Measurements from ENCODE around the gene NT5DC2. TPM values are rescaled to one million over a fixed set of nuclear protein-coding genes. Genes with fewer than 3 reads are reported as not detected.

NT5DC2 gene
- total RNA-seq, 2 experiments from 2014 or later, result 118 to 144 TPM

Small RNA genes within 50 kb of the gene (small RNA-seq; reads per million reads assigned to genes)
- not detected for gene RNU6-856P
- not detected for gene RNU6ATAC16P

Other genes with a start within 250 kb of the NT5DC2 start
- gene GLYCTK, start 246.0 kb downstream of the NT5DC2 start, total RNA-seq (2014; rRNA removed; shearing (Covaris generic)), result 24.5 and 28.1 TPM in 2 replicates
- gene GLYCTK, start 246.0 kb downstream of the NT5DC2 start, total RNA-seq (2022), result 28.6 and 29.6 TPM in 2 replicates
- 14.2 and 18.3 TPM in 2 replicates for gene DNAH1, start 217.5 kb downstream of the NT5DC2 start, total RNA-seq (2014; rRNA removed; shearing (Covaris generic))
- gene DNAH1, start 217.5 kb downstream of the NT5DC2 start, total RNA-seq (2022), result 5.8 and 10.5 TPM in 2 replicates
- 88.3 and 102 TPM in 2 replicates for gene BAP1, start 123.8 kb downstream of the NT5DC2 start, total RNA-seq (2014; rRNA removed; shearing (Covaris generic))
- 102 and 105 TPM in 2 replicates for gene BAP1, start 123.8 kb downstream of the NT5DC2 start, total RNA-seq (2022)
- gene PHF7, start 123.2 kb downstream of the NT5DC2 start, total RNA-seq (2014; rRNA removed; shearing (Covaris generic)), result 32.9 and 33.3 TPM in 2 replicates
- 44.5 and 61.4 TPM in 2 replicates for gene PHF7, start 123.2 kb downstream of the NT5DC2 start, total RNA-seq (2022)
- gene SEMA3G, start 88.8 kb downstream of the NT5DC2 start, total RNA-seq (2014; rRNA removed; shearing (Covaris generic)), result not detected in 2 replicates
- gene SEMA3G, start 88.8 kb downstream of the NT5DC2 start, total RNA-seq (2022), result 0.15 TPM in 1 of 2 replicates, not detected in the other
- 0.57 and 0.90 TPM in 2 replicates for gene TNNC1, start 79.8 kb downstream of the NT5DC2 start, total RNA-seq (2014; rRNA removed; shearing (Covaris generic))
- gene TNNC1, start 79.8 kb downstream of the NT5DC2 start, total RNA-seq (2022), result 3.2 and 5.0 TPM in 2 replicates
- gene NISCH, start 78.3 kb downstream of the NT5DC2 start, total RNA-seq (2014; rRNA removed; shearing (Covaris generic)), result 53.8 and 60.5 TPM in 2 replicates
- 73.3 and 78.5 TPM in 2 replicates for gene NISCH, start 78.3 kb downstream of the NT5DC2 start, total RNA-seq (2022)
- gene STAB1, start 38.5 kb downstream of the NT5DC2 start, total RNA-seq (2014; rRNA removed; shearing (Covaris generic)), result not detected in 2 replicates
- gene STAB1, start 38.5 kb downstream of the NT5DC2 start, total RNA-seq (2022), result not detected in 2 replicates
- 12.0 and 18.4 TPM in 2 replicates for gene UQCC5, start 2.7 kb upstream of the NT5DC2 start, total RNA-seq (2014; rRNA removed; shearing (Covaris generic))
- gene UQCC5, start 2.7 kb upstream of the NT5DC2 start, total RNA-seq (2022), result 22.4 and 25.6 TPM in 2 replicates
- gene PBRM1, start 152.1 kb upstream of the NT5DC2 start, total RNA-seq (2014; rRNA removed; shearing (Covaris generic)), result 67.2 and 75.7 TPM in 2 replicates
- gene PBRM1, start 152.1 kb upstream of the NT5DC2 start, total RNA-seq (2022), result 90.8 and 91.1 TPM in 2 replicates
- gene GNL3, start 152.2 kb upstream of the NT5DC2 start, total RNA-seq (2014; rRNA removed; shearing (Covaris generic)), result 220 and 232 TPM in 2 replicates
- gene GNL3, start 152.2 kb upstream of the NT5DC2 start, total RNA-seq (2022), result 147 and 182 TPM in 2 replicates
- 35.6 and 39.6 TPM in 2 replicates for gene GLT8D1, start 171.9 kb upstream of the NT5DC2 start, total RNA-seq (2014; rRNA removed; shearing (Covaris generic))
- gene GLT8D1, start 171.9 kb upstream of the NT5DC2 start, total RNA-seq (2022), result 34.0 and 37.7 TPM in 2 replicates
- gene SPCS1, start 172.2 kb upstream of the NT5DC2 start, total RNA-seq (2014; rRNA removed; shearing (Covaris generic)), result 46.6 and 58.1 TPM in 2 replicates
- 73.8 and 81.6 TPM in 2 replicates for gene SPCS1, start 172.2 kb upstream of the NT5DC2 start, total RNA-seq (2022)
- 27.6 and 38.6 TPM in 2 replicates for gene NEK4, start 237.1 kb upstream of the NT5DC2 start, total RNA-seq (2014; rRNA removed; shearing (Covaris generic))
- 27.5 and 29.6 TPM in 2 replicates for gene NEK4, start 237.1 kb upstream of the NT5DC2 start, total RNA-seq (2022)
- gene ITIH1, start 243.7 kb upstream of the NT5DC2 start, total RNA-seq (2014; rRNA removed; shearing (Covaris generic)), result not detected in 2 replicates
- gene ITIH1, start 243.7 kb upstream of the NT5DC2 start, total RNA-seq (2022), result not detected in 2 replicates

All from OCI-LY7 (cell line).